Transverse colon (tissue), 4 donors: ENCODE measurements around the gene NHERF1. TPM values are rescaled to one million over a fixed set of nuclear protein-coding genes. Genes with fewer than 3 reads are reported as not detected.

ENCODE experiments used
- DNase-seq: peaks from one replicate; pipeline ENCODE4 v3.0.0-alpha.2; 2019
- H3K27ac ChIP-seq, 4 donors: fragments of 200-600 bp; sonication (generic); 2 replicates each; pipeline ENCODE4 v1.5.1; 2016 to 2018; ENCODE audit warnings: inconsistent platforms in 4 of 4
- H3K27me3 ChIP-seq: fragments of 200-600 bp; sonication (generic); 2 replicates; pipeline ENCODE4 v1.5.1; 2017; ENCODE audit warnings: inconsistent platforms
- H3K36me3 ChIP-seq, 4 donors: fragments of 200-600 bp; sonication (generic); 2 replicates each; pipeline ENCODE4 v1.5.1; 2017 to 2019; ENCODE audit warnings: inconsistent platforms in 4 of 4
- H3K4me1 ChIP-seq, 4 donors: fragments of 200-600 bp; sonication (generic); 2 replicates each; pipeline ENCODE4 v1.5.1; 2017 to 2020; ENCODE audit warnings: inconsistent platforms in 4 of 4
- H3K4me3 ChIP-seq, 4 donors: fragments of 200-600 bp; sonication (generic); 1 replicate in 1 of 4; 2 replicates in 3 of 4; pipeline versions ENCODE4 v1.5.1 to v1.6.1; 2017 to 2019; ENCODE audit warnings: inconsistent platforms in 4 of 4
- H3K9me3 ChIP-seq, 2 donors: fragments of 200-600 bp; sonication (generic); 2 replicates each; pipeline ENCODE4 v1.5.1; 2017 to 2019; ENCODE audit warnings: inconsistent platforms in 2 of 2
- CTCF ChIP-seq, 5 experiments: fragments of 200-600 bp in 3 of 5; fragments of 450-650 bp in 2 of 5; sonication (generic) in 3 of 5; IDR thresholded peaks; 1 replicate in 2 of 5; 2 replicates in 3 of 5; pipeline ENCODE4 v1.5.1; 2016 to 2017; ENCODE audit warnings: antibody characterized with exemption in 5 of 5, inconsistent platforms in 3 of 5, mild to moderate bottlenecking in 2 of 5, moderate library complexity in 1 of 5
- EP300 ChIP-seq: sonication (generic); formaldehyde crosslinking; IDR thresholded peaks from one replicate; pipeline ENCODE4 v1.6.1; 2017; ENCODE audit warnings: antibody characterized with exemption, low read depth
- POLR2A ChIP-seq: fragments of 450-650 bp; IDR thresholded peaks from one replicate; pipeline ENCODE4 v1.6.1; 2016; ENCODE audit warnings: antibody characterized with exemption, mild to moderate bottlenecking, moderate library complexity
- POLR2AphosphoS5 ChIP-seq, 3 donors: sonication (generic); formaldehyde crosslinking; IDR thresholded peaks; one replicate each; pipeline ENCODE4 v1.6.1; 2016; ENCODE audit warnings: antibody characterized with exemption in 3 of 3
- WGBS, 2 donors: methylation state at CpG; one replicate each; pipeline ENCODE4 v1.1.5; 2018; ENCODE audit warnings: low coverage in 1 of 2; 5-methylcytosine and 5-hydroxymethylcytosine counted together
- in situ Hi-C, 4 donors: fragments of 200-750 bp; cut with MboI; loops; one replicate each; pipeline versions ENCODE4 v1.15.0 to v1.15.1; 2017; ENCODE audit warnings: low sequenced_read_pairs in 3 of 4, low pct_ligation_motif_present in 1 of 4, low pct_unique_long_range_greater_than_20kb in 1 of 4
- intact Hi-C: fragments of 100-400 bp; cut with DNase I; formaldehyde crosslinking; loops from one replicate; pipeline ENCODE4 v1.15.1; 2023; ENCODE audit warnings: low total_unique reads
- total RNA-seq, 4 donors: library from RNA; depleted of rRNA; stranded (reverse); fragments of >200 nt; gene quantifications; one replicate each; pipeline ENCODE4 v1.1.0, GENCODE V29; 2016

Gene NHERF1
- total RNA-seq, 4 donors from 2014 or later: 118 to 463 (median 233) TPM

GRCh38 chr17:74745548-74746177 is 2.8 kb upstream of the NHERF1 start:
- in situ Hi-C loops: loop anchor here in 2 of 4 donors (25.0 kb wide), 1 partner anchor 117 kb away; the partner anchor contains the start of genes FDXR (in 2 of the 2) and GRIN2C (in 2 of the 2)
- peak overlapping the region in 3 of 4 donors; percentile 63 to 68 (median 64) for H3K27ac ChIP-seq
- intact Hi-C loops: loop anchor here (2.0 kb wide), 1 partner anchor 119 kb away; no protein-coding TSS in a partner anchor

GRCh38 chr17:74746376-74746775 is 2.1 kb upstream of the NHERF1 start:
- TF ChIP-seq EP300 (no peak), POLR2A (no peak), POLR2AphosphoS5 (IDR thresholded peaks at IDR 0.05) (no peak), CTCF (IDR thresholded peaks at IDR 0.05) (no peak)
- no peaks in the 10 kb centered on the region for H3K9me3 ChIP-seq
- no peaks in the 10 kb centered on the region for H3K27me3 ChIP-seq
- peak overlapping the region in 1 of 4 donors; percentile 93 for H3K27ac ChIP-seq
- no peaks in the 10 kb centered on the region for H3K36me3 ChIP-seq
- DNase-seq: no peak
- in situ Hi-C loops: loop anchor here in 2 of 4 donors (25.0 kb wide), 1 partner anchor 116 kb away; the partner anchor contains the start of genes FDXR (in 2 of the 2) and GRIN2C (in 2 of the 2)
- H3K4me3 ChIP-seq: no peak overlapping the region
- peaks cover 10 to 73% (median 34%) of the 10 kb centered on the region in 4 donors for H3K4me1 ChIP-seq
- intact Hi-C loops: no loop called here
- 80 to 87% methylated on average over 2 to 5 of the region's 5 CpGs for WGBS, 2 donors

More at GRCh38 chr17:74745548-74746177, 2.8 kb upstream of the NHERF1 start:
- H3K9me3 ChIP-seq: no peaks in the 10 kb centered on the region
- H3K36me3 ChIP-seq: no peaks in the 10 kb centered on the region
- no peak for TF ChIP-seq POLR2AphosphoS5 (IDR thresholded peaks at IDR 0.05)
- no peak for TF ChIP-seq CTCF (IDR thresholded peaks at IDR 0.05)
- no peak for TF ChIP-seq POLR2A
- no peak for TF ChIP-seq EP300
- no peak for DNase-seq
- H3K27me3 ChIP-seq: peaks cover 3% of the 10 kb centered on the region
- 63 to 91% methylated on average over 5 to 8 of the region's 8 CpGs for WGBS, 2 donors
- H3K4me3 ChIP-seq: no peak overlapping the region
- peaks cover 10 to 67% (median 29%) of the 10 kb centered on the region in 4 donors for H3K4me1 ChIP-seq

DNA sequence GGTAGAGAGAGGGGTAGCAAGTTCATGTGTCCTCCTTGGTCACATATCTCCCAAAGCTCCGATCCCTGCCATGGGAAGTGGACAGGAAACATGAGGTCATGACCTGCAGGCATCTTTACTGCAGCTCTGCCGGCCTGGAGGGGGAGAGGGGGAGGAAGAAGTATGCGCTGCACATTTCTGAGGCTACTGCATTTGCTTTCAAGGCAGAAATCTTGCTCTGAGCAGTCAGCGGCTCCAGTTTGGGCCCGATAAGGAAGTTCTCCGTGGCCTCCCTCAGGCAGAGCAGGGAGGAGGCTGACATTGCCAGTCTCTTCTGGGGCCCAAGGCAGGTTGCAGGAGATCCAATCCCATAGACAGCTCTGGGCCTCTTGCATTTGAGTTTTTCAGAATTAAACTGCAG is 1.5 kb upstream of the NHERF1 start:
- H3K4me3 ChIP-seq: no peak overlapping the region
- H3K27me3 ChIP-seq: no peaks in the 10 kb centered on the region
- no peak for DNase-seq
- H3K27ac ChIP-seq: peak overlapping the region in 3 of 4 donors; percentile 1 to 93 (median 90)
- WGBS, 2 donors: 46% methylated on average over 6 of the region's 6 CpGs; no CpG with 5 or more reads in 1 of the 2 donors
- in situ Hi-C loops: loop anchor here in 2 of 4 donors (25.0 kb wide), 1 partner anchor 115 kb away; the partner anchor contains the start of genes FDXR (in 2 of the 2) and GRIN2C (in 2 of the 2)
- H3K4me1 ChIP-seq: peaks cover 10 to 74% (median 37%) of the 10 kb centered on the region in 4 donors
- intact Hi-C loops: no loop called here
- TF ChIP-seq CTCF (IDR thresholded peaks at IDR 0.05) (no peak), POLR2A (no peak), EP300 (no peak), POLR2AphosphoS5 (IDR thresholded peaks at IDR 0.05) (no peak)
- no peaks in the 10 kb centered on the region for H3K9me3 ChIP-seq
- no peaks in the 10 kb centered on the region for H3K36me3 ChIP-seq

- Histone ChIP-seq H3K4me1 (peaks cover 10 to 74% (median 43%) of the 10 kb centered on the region in 4 donors), H3K27ac (peak overlapping the region; percentile 90 to 93 (median 91)), H3K27me3 (no peaks in the 10 kb centered on the region), H3K4me3 (peak overlapping the region; percentile 26 to 94 (median 88)), H3K36me3 (no peaks in the 10 kb centered on the region), H3K9me3 (no peaks in the 10 kb centered on the region)
- peak in 2 of 5 experiments; percentile 14 to 18 for TF ChIP-seq CTCF (IDR thresholded peaks at IDR 0.05)
- TF ChIP-seq EP300: no peak
- TF ChIP-seq POLR2A: no peak
- 0% methylated on average over 3 to 30 of the region's 34 CpGs for WGBS, 2 donors
- in situ Hi-C loops (loop anchor here in 2 of 4 donors (25.0 kb wide), 1 partner anchor 114 kb away; the partner anchor contains the start of genes FDXR (in 2 of the 2) and GRIN2C (in 2 of the 2)), intact Hi-C loops (no loop called here)
- no peak for DNase-seq
These were observed 224 bp upstream of the NHERF1 start for GRCh38 chr17:74748279-74748528.
